GM10847 (cell line): ENCODE measurements around the gene MADD.

Experiments used
- POLR2A ChIP-seq: IDR thresholded peaks from 2 replicates; pipeline ENCODE4 v1.6.1; 2011; ENCODE audit not compliant: insufficient read length; ENCODE audit errors: extremely low read depth

The MADD gene

GRCh38 chr11:47325271-47326041, 55.5 kb downstream of the MADD start:
- TF ChIP-seq POLR2A: no peak

- TF ChIP-seq POLR2A: no peak
These were observed 56.3 kb downstream of the MADD start for GRCh38 chr11:47326198-47326597.

DNA sequence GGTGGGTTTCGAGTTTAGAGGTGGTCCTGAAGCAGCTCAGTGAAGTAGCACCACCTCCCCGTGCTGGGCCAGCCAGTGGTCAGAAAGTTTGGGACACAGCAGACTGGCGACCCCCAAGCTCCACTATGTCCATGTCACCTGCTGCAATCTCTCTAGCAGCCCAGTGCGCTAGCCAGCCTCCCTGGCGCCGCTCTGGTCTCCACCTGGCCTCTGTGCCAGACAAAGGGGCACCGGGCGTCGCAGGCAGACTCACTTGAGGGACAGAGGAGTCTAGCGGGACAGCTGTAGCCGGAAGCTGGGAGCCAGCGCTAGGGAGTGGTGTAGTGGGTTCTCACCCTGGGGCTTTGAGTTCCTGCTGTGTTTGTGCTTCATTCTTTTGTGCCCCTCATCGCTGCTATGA, 57.1 kb downstream of the MADD start:
- TF ChIP-seq POLR2A: no peak

GRCh38 chr11:47327949-47328348, 58.0 kb downstream of the MADD start:
- no peak for TF ChIP-seq POLR2A

- no peak for TF ChIP-seq POLR2A
These were observed 58.8 kb downstream of the MADD start for GRCh38 chr11:47328449-47329390.

GRCh38 chr11:47329431-47329986, 59.6 kb downstream of the MADD start:
- no peak for TF ChIP-seq POLR2A

DNA sequence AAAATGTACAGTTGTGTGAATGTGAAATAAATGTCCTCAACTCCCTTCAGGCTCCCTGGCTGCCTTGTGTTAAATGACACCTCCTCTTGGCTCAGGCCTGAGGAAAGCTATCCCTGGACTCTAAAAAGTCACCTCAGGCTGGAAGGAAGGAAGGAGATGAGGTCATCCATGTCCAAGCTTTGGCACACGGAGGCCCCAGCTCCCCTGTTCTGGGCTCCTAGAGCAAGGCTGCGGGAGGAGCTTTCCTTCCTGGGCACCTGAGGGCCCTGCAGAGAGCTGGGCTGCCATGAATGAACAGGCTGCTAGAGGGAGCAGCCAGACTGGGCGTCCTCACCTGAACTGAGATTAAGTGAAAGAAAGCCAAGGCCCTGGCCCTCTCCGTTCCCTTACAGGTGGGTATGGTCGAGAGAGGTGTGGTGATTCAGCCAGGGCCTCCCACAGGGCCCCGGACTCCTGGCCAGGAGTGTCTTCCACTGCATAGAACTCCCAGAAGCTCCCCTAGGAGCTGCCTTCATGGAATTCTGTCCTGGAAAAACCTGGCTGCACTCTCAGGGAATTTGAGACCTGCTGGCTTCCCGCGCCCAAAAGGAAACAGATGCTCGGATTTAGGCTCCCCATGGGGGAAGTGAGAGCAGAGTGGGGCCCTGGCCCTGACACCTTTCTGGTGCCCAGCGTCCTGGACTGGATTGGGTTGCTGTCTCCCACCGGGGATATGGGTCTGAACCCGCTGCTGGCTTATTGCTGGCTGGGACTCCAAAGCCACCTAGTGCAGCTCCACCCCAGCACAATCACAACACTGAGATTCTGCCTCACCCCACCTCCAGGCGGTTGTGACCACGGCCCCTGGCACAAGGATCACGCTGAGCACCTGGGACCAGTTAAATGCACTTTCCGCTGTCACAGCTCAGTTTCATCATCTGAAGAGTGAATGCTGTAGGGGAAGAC, 60.3 kb downstream of the MADD start:
- no peak for TF ChIP-seq POLR2A

- TF ChIP-seq POLR2A: no peak
These were observed 61.7 kb downstream of the MADD start for GRCh38 chr11:47331454-47332302.

GRCh38 chr11:47332303-47332711, 62.4 kb downstream of the MADD start:
- TF ChIP-seq POLR2A: no peak

DNA sequence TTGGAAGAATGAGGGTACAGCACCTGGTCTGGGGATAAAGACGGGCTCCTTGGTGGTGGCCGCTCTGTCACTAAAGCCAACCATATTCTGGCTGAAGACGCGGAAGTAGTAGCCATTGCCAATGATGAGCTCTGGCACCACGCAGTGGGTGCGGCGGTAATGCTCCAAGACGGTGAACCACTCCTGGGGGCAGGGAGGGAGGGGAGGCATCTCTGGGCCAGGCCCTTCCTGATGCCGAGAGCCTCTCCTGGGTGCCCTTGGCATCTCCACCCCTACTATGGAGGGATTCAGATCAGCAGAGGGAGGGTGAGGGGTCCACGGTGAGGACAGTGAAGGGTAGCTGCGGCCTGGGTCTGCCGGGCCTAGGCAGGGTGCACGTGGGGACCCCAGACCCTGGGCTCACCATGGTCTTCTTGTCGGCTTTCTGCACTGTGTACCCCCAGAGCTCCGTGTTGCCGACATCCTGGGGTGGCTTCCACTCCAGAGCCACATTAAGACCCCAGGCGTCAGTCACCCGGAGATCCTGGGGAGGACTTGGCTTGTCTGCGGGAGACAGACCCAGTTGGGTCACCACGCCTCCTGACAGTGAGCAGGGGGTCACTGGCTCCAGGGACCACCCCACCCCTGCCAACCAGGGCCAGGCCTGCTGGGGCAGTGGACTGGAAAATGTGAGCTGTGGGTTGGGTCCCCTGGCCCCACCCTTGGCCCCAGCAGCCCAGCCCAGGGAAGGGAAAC, 63.0 kb downstream of the MADD start:
- no peak for TF ChIP-seq POLR2A

DNA sequence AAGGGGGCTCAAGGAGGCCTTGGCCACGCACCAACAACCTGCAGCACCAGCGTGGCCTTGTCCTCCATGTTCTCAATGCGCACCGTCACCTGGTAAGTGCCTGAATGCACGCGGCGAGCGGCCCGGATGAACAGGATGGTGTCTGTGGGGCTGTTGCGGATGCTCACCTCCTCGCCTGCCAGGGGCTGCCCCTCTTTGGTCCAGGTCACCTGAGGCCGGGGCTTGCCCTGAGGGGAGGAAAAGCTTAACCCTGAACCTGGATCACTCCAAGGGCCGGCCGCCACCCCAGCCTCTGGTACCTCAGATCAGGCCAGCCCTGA, 63.6 kb downstream of the MADD start:
- TF ChIP-seq POLR2A: no peak

GRCh38 chr11:47333886-47334443, 64.0 kb downstream of the MADD start:
- no peak for TF ChIP-seq POLR2A

- TF ChIP-seq POLR2A: no peak
These were observed 65.8 kb downstream of the MADD start for GRCh38 chr11:47335733-47336132.

DNA sequence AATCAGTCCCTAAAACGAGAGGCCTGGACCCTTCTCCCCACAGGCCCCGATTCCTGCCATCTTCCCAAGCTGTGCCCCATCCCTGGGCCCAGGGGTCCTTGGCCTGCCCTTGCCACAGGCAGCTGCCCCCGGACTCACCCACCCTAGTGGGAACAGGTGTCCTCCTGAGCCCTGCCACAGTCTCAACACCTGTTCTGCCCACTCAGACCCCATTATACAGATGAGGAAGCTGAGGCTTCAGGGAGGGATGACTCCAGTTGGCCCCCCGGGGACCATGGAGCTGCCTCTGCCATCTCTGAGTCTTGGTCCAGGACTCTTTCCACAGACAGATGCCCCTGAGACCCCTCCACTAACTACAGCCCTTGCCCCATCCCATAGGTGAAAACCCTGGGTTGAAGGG, 66.7 kb downstream of the MADD start:
- no peak for TF ChIP-seq POLR2A
